Spleen (tissue), 11 donors: ENCODE results near the gene ANKFN1. TPM values are rescaled to one million over a fixed set of nuclear protein-coding genes. Genes with fewer than 3 reads are reported as not detected.

Experiments
- DNase-seq: peaks from one replicate; pipeline ENCODE4 v3.0.0-alpha.2; 2020
- H3K27ac ChIP-seq, 8 donors: fragments of 200-600 bp; sonication (generic) in 7 of 8; 1 replicate in 4 of 8; 2 replicates in 4 of 8; pipeline versions ENCODE4 v1.5.0 to v1.8.0; 2016 to 2021; ENCODE audit warnings: inconsistent platforms in 4 of 8, mild to moderate bottlenecking in 4 of 8, moderate library complexity in 1 of 8
- H3K27me3 ChIP-seq, 7 donors: fragments of 200-600 bp; sonication (generic) in 6 of 7; replicated peaks in 1 of 7; 1 replicate in 4 of 7; 2 replicates in 3 of 7; pipeline versions ENCODE4 v1.5.0 to v1.8.0; 2016 to 2021; ENCODE audit warnings: inconsistent platforms in 3 of 7, mild to moderate bottlenecking in 1 of 7
- H3K36me3 ChIP-seq, 6 donors: fragments of 200-600 bp; sonication (generic) in 5 of 6; 1 replicate in 4 of 6; 2 replicates in 2 of 6; pipeline versions ENCODE4 v1.5.0 to v1.8.0; 2016 to 2021; ENCODE audit warnings: inconsistent platforms in 2 of 6
- H3K4me1 ChIP-seq, 6 donors: fragments of 200-600 bp; sonication (generic) in 5 of 6; 1 replicate in 3 of 6; 2 replicates in 3 of 6; pipeline versions ENCODE4 v1.5.0 to v1.8.0; 2016 to 2021; ENCODE audit warnings: inconsistent platforms in 3 of 6
- H3K4me3 ChIP-seq, 8 donors: fragments of 200-600 bp; sonication (generic) in 7 of 8; 1 replicate in 4 of 8; 2 replicates in 4 of 8; pipeline versions ENCODE4 v1.5.0 to v1.8.0; 2016 to 2021; ENCODE audit warnings: inconsistent platforms in 4 of 8, mild to moderate bottlenecking in 4 of 8, moderate library complexity in 2 of 8
- H3K9me3 ChIP-seq, 8 donors: fragments of 200-600 bp; sonication (generic) in 7 of 8; 1 replicate in 4 of 8; 2 replicates in 4 of 8; pipeline versions ENCODE4 v1.5.0 to v1.8.0; 2016 to 2021; ENCODE audit warnings: inconsistent platforms in 4 of 8
- CTCF ChIP-seq, 11 experiments: fragments of 200-600 bp in 7 of 11; fragments of 450-650 bp in 4 of 11; sonication (generic) in 4 of 11; IDR thresholded peaks in 8 of 11; conservative IDR thresholded peaks in 3 of 11; 1 replicate in 7 of 11; 2 replicates in 4 of 11; pipeline versions ENCODE4 v1.4.0 to v1.8.0; 2016 to 2021; ENCODE audit warnings: antibody characterized with exemption in 11 of 11, inconsistent platforms in 4 of 11, mild to moderate bottlenecking in 1 of 11
- POLR2A ChIP-seq, 3 donors: fragments of 450-650 bp; IDR thresholded peaks; one replicate each; pipeline ENCODE4 v1.5.1; 2017; ENCODE audit warnings: antibody characterized with exemption in 3 of 3, mild to moderate bottlenecking in 1 of 3
- POLR2AphosphoS5 ChIP-seq, 3 donors: sonication (generic); formaldehyde crosslinking; IDR thresholded peaks; one replicate each; pipeline ENCODE4 v1.5.1; 2017; ENCODE audit warnings: antibody characterized with exemption in 3 of 3
- WGBS, 5 donors: extraction: QIAGEN DNeasy Blood & Tissue Kit in 3 of 5; methylation state at CpG; one replicate each; pipeline versions ENCODE4 v1.1.5 to v1.1.7; 2013 to 2018; 5-methylcytosine and 5-hydroxymethylcytosine counted together
- intact Hi-C: fragments of 100-400 bp; cut with DNase I; formaldehyde crosslinking; loops from one replicate; pipeline ENCODE4 v1.15.0; 2023; ENCODE audit warnings: low total_unique reads
- polyA plus RNA-seq, 3 donors: library from polyadenylated mRNA; stranded (reverse); fragments of 200-250 nt; gene quantifications; one replicate each; pipeline ENCODE4 v1.2.1, GENCODE V29; 2013
- total RNA-seq, 7 donors: library from RNA; depleted of rRNA in 3 of 7; stranded (reverse); fragments of >200 nt in 3 of 7; fragmentation: NEBNext Ultra II Directional in 4 of 7; extraction: Animal tissue kit (Norgen Biotek cat#: 25700) in 4 of 7; gene quantifications; one replicate each; pipeline versions ENCODE4 v1.1.0 to v1.2.1, GENCODE V29; 2016 to 2021
- donor health status: healthy with polysubstance abuse.
- donor health status: DM: no; HTN: no; CAD: no; lungs with moderate emphysema.
- donor health status: DM: no; HTN: no; CAD: no.
- donor health status: Bipolar disorder and iron deficiency.
- donor health status: healthy.
- donor health status: DM: no; HTN: no; CAD: no.
- donor health status: DM: yes; HTN: yes; CAD: no.

Gene ANKFN1
- total and polyA plus RNA-seq, 10 donors = 0.19 to 0.58 TPM; not detected in 8

- Histone ChIP-seq H3K27me3 (no peaks in the 10 kb centered on the region), H3K27ac (no peak overlapping the region), H3K9me3 (no peaks in the 10 kb centered on the region), H3K4me1 (no peaks in the 10 kb centered on the region), H3K36me3 (no peaks in the 10 kb centered on the region), H3K4me3 (no peak overlapping the region)
- no peak for TF ChIP-seq CTCF (IDR thresholded peaks at IDR 0.05 in 8 of 11, conservative IDR thresholded peaks at IDR 0.05 in 3 of 11)
- TF ChIP-seq POLR2AphosphoS5 (IDR thresholded peaks at IDR 0.05) = no peak
- TF ChIP-seq POLR2A (IDR thresholded peaks at IDR 0.05) = no peak
- intact Hi-C loops = no loop called here
- DNase-seq = no peak
- 45 to 78% (median 59%) methylated on average over 2 of the region's 2 CpGs for WGBS, 5 donors
Observed at GRCh38 chr17:56440419-56440818, 287.1 kb downstream of the ANKFN1 start.

GRCh38 chr17:56441308-56441707, 288.0 kb downstream of the ANKFN1 start:
- Histone ChIP-seq H3K4me1 (no peaks in the 10 kb centered on the region), H3K27me3 (no peaks in the 10 kb centered on the region), H3K36me3 (no peaks in the 10 kb centered on the region), H3K4me3 (no peak overlapping the region), H3K27ac (no peak overlapping the region), H3K9me3 (no peaks in the 10 kb centered on the region)
- no peak for DNase-seq
- 61 to 83% (median 81%) methylated on average over 3 of the region's 3 CpGs for WGBS, 5 donors
- intact Hi-C loops = no loop called here
- TF ChIP-seq POLR2A (IDR thresholded peaks at IDR 0.05) = no peak
- TF ChIP-seq CTCF (IDR thresholded peaks at IDR 0.05 in 8 of 11, conservative IDR thresholded peaks at IDR 0.05 in 3 of 11) = no peak
- no peak for TF ChIP-seq POLR2AphosphoS5 (IDR thresholded peaks at IDR 0.05)

GRCh38 chr17:56445692-56446411, 292.6 kb downstream of the ANKFN1 start:
- TF ChIP-seq CTCF (IDR thresholded peaks at IDR 0.05 in 8 of 11, conservative IDR thresholded peaks at IDR 0.05 in 3 of 11) (no peak), POLR2A (IDR thresholded peaks at IDR 0.05) (no peak), POLR2AphosphoS5 (IDR thresholded peaks at IDR 0.05) (no peak)
- WGBS, 5 donors = 86 to 94% (median 89%) methylated on average over 9 of the region's 9 CpGs
- no peaks in the 10 kb centered on the region for H3K36me3 ChIP-seq
- DNase-seq = no peak
- no peaks in the 10 kb centered on the region for H3K9me3 ChIP-seq
- intact Hi-C loops = no loop called here
- no peaks in the 10 kb centered on the region for H3K27me3 ChIP-seq
- H3K4me1 ChIP-seq = no peaks in the 10 kb centered on the region
- H3K27ac ChIP-seq = no peak overlapping the region
- no peak overlapping the region for H3K4me3 ChIP-seq

- no peak overlapping the region for H3K4me3 ChIP-seq
- no peaks in the 10 kb centered on the region for H3K27me3 ChIP-seq
- no peaks in the 10 kb centered on the region for H3K36me3 ChIP-seq
- no peak overlapping the region for H3K27ac ChIP-seq
- no peaks in the 10 kb centered on the region for H3K4me1 ChIP-seq
- intact Hi-C loops = no loop called here
- WGBS, 5 donors = 79 to 100% (median 89%) methylated on average over 1 of the region's 1 CpG
- TF ChIP-seq POLR2A (IDR thresholded peaks at IDR 0.05) = no peak
- TF ChIP-seq POLR2AphosphoS5 (IDR thresholded peaks at IDR 0.05) = no peak
- no peak for TF ChIP-seq CTCF (IDR thresholded peaks at IDR 0.05 in 8 of 11, conservative IDR thresholded peaks at IDR 0.05 in 3 of 11)
- no peaks in the 10 kb centered on the region for H3K9me3 ChIP-seq
- no peak for DNase-seq
Observed at GRCh38 chr17:56447171-56447570, 293.9 kb downstream of the ANKFN1 start.
